ENCODE results near the gene PHF5A. TPM values are rescaled to one million over a fixed set of nuclear protein-coding genes. Genes with fewer than 3 reads are reported as not detected.

The PHF5A gene, protein sequence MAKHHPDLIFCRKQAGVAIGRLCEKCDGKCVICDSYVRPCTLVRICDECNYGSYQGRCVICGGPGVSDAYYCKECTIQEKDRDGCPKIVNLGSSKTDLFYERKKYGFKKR
- 100 to 1,000 TPM; 114 to 117 TPM for total RNA-seq

DNA sequence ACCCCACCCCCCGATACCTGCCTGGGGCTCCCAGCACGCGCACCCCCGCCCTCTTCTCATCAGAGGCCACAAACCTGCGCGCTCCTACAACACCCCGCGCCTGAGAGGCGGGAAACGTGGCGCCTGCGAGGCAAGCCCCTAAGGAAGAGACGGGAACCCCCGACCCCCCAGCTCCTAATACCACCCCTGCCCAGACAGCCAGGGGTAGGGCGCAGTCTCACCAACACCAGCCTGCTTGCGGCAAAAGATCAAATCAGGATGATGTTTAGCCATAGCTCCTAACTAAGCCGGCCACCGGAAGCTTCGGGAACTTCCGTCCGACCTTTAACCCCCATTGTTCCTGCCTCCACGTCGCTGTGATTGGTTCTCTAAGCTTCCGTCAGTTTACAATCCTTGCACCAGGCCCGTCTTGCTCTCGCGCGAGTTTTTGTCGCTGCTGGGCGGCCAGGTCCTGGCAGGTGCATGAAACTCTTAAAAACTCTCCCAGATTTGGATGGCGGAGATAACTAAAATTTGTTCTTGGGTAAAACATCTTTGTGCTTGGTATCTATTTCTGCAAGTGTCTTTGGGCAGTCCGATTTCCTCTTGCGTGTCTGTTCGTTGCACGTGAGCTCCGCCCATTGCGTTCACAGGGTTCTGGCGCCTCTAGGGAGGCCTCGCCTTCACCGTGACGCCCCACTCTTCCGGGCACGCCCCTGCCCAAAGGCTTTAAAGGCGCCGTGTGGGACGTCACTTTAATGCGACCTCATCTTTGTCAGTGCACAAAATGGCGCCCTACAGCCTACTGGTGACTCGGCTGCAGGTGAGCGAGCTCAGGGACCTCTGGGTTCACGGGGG, at the start of gene PHF5A, which contains the start of gene ACO2:
Gene PHF5A (minus strand): TSS at position 312 of the 837 bp plus-strand sequence. CDS start 39 bp downstream, at position 273.
Gene ACO2 (plus strand): TSS at position 737 of the 837 bp plus-strand sequence. CDS start 30 bp downstream, at position 767.
- H3K4me1 Mint-ChIP-seq, result peaks cover 55% of the 10 kb centered on the region

DNA sequence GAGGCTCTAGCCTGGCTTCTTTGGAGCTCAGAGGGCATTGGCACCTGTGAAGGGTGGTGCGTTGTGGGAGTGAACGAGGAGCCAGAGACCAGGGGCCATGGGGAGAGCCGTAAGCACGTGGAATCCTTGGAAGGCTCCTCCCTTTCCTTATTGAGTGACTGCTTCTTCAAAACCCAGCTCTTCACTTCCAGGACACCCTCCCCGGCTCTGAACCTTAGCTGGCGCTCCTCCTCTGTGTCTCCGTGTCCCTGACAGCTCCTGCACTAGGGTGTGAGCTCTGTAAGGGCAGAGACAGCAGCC, 49.5 kb upstream of the PHF5A start:
- no peak overlapping the region for H3K27ac Mint-ChIP-seq

More for the DNA sequence above, at the start of gene PHF5A, which contains the start of gene ACO2:
- peaks cover 28% of the 10 kb centered on the region for H3K36me3 Mint-ChIP-seq
- no peaks in the 10 kb centered on the region for H3K9me3 Mint-ChIP-seq
- H3K4me3 Mint-ChIP-seq, result peak within 1 kb of the TSS; percentile 98
- H3K27ac Mint-ChIP-seq, result peak within 1 kb of the TSS; percentile 98
- H3K27me3 Mint-ChIP-seq, result no peaks in the 10 kb centered on the region
- peak; percentile 97 for DNase-seq

DNA sequence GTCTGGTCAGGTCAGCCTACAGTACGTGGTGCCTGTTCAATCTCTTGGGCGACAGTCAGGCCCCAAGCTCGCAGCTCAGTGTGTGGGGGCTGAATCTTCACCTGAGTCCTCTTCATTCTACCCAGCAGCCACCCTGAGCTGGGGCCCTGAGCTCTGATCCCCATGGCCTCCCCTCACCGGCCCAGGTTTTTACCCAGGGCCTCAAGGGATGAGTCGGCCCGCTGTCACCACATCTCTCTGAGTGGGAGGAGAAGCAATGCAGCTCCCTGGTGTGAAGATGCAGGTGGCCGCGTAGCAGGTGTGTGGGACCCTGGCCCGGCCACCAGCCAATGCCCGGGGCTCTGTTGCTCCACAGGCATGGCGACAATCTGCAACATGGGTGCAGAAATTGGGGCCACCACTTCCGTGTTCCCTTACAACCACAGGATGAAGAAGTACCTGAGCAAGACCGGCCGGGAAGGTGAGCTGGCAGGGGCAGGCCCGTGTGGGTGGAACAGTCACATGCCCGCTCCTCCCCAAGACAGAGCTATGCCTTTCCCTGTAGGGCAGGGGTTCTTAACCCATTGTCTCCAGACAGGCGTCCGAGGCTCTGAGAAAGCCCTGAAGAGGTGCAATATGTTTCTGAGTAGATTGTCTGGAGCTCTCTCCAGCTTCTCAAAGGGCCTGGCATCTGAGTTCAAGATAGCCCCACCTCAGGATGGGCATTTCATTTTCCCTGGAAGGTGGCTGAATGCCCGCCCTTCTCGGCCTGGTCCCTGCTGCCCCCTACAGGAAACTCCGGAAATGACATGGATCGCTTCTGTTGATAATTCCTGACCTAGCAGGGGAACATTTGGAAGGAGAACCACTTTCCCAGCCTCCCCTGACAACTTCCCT, 48.9 kb upstream of the PHF5A start:
- Mint-ChIP-seq H3K27me3 (no peaks in the 10 kb centered on the region), H3K4me3 (no peak overlapping the region), H3K27ac (peak overlapping the region; percentile 62), H3K4me1 (no peaks in the 10 kb centered on the region), H3K9me3 (no peaks in the 10 kb centered on the region), H3K36me3 (no peaks in the 10 kb centered on the region)
- DNase-seq, result no peak

More for the DNA sequence above, 49.5 kb upstream of the PHF5A start:
- Mint-ChIP-seq H3K36me3 (no peaks in the 10 kb centered on the region), H3K4me3 (no peak overlapping the region), H3K27me3 (no peaks in the 10 kb centered on the region), H3K9me3 (no peaks in the 10 kb centered on the region), H3K4me1 (peaks cover 2% of the 10 kb centered on the region)
- no peak for DNase-seq

DNA sequence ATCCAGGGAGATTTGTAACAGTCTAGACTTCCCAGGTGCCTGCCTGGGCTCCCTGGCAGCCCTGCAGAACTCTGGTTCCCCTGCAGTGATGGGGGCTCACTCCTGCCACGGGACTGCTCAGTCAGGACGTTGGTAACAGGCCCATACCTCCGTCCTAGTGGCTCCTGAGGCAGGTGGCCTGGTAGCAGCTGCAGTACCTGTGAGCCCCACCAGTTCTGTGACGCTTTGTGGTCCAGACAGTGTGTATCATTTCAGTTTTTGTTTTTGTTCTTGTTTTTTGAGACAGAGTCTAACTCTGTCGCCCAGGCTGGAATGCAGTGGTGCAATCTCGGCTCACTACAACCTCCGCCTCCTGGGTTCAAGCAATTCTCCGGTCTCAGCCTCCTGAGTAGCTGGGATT, 48.0 kb upstream of the PHF5A start:
- Mint-ChIP-seq H3K4me1 (no peaks in the 10 kb centered on the region), H3K27me3 (no peaks in the 10 kb centered on the region), H3K4me3 (no peak overlapping the region), H3K27ac (no peak overlapping the region), H3K36me3 (no peaks in the 10 kb centered on the region), H3K9me3 (no peaks in the 10 kb centered on the region)
- DNase-seq, result no peak

DNA sequence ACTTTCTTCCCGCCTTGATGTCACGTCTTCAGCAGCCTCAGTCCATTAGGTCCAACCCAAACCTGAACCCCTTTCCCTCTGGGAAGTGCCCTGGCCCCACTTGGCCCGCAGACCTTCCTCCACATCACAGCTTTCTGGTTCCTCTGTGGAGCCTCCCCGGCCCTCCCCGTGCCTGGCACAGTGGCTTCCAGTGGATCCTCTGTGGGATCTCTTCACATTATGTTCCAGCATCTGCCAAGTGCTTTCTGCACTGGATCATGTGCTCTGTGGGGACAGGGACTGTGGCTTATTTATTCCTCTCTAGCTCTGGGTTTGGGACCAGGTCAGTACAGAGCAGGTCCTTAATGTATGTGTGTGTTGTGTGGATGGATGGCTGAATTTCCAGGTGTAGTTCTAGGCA, 44.9 kb upstream of the PHF5A start:
- no peak overlapping the region for H3K4me3 Mint-ChIP-seq
- H3K4me1 Mint-ChIP-seq, result no peaks in the 10 kb centered on the region
- no peaks in the 10 kb centered on the region for H3K36me3 Mint-ChIP-seq
- no peak for DNase-seq
- H3K27ac Mint-ChIP-seq, result no peak overlapping the region
- H3K27me3 Mint-ChIP-seq, result no peaks in the 10 kb centered on the region
- no peaks in the 10 kb centered on the region for H3K9me3 Mint-ChIP-seq

DNA sequence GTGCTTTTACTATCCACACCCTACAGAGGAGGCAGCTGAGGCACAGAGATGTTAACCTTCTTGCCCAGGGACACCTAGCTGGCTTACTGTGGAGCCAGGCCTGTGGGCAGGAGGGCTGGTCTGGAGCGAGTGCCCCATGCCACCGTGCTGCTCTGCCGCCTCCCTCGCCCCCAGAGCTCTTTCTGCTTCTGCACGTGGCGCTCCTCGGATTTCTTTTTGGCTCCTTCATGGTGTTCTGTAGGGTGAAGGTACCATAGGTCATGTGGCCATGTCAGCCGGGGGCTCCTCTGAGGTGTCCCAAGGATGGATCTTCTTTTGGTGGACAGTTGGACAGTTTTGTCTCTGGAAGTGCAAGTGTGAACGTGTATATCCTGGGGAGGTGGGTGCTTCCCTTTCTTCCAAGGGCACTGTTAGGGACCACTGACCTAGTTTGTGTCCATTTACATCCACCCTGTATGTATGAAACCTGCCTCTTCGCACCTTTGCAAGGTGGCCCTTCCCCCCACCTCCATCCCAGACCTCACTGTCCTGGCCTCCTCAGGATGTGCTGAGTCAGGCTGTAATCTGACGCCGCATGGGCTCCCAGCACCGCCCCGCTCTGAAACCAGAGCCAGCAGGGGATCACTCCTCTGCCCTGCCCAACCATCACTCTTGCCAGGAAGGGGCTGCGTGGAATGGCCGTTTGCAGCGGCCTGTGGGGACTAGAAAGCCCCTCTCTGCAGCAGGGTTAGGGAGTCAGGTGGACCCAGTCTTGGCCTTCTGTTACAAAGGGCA, 44.1 kb upstream of the PHF5A start:
- Mint-ChIP-seq H3K4me1 (no peaks in the 10 kb centered on the region), H3K9me3 (no peaks in the 10 kb centered on the region), H3K27me3 (no peaks in the 10 kb centered on the region), H3K36me3 (peaks cover 2% of the 10 kb centered on the region), H3K27ac (no peak overlapping the region), H3K4me3 (no peak overlapping the region)
- no peak for DNase-seq

DNA sequence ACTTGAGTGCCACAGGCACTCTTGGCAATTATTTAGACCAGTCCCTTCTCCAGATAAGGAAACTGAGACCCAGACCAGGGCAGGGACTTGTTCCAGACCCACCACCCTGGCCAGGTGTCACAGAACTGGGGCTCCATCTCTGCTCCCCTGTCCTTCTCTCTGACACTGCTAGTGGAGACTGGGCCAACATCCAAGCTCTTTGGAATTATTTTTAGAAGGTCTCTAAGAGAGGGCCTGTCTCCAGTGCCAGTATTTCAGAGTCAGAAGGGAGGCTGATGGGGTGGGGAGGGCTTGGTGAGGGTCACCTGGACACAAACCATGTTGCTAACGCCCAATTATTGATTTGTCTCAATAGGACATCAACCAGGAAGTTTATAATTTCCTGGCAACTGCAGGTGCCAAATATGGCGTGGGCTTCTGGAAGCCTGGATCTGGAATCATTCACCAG, 43.1 kb upstream of the PHF5A start:
- no peak for DNase-seq
- H3K9me3 Mint-ChIP-seq, result no peaks in the 10 kb centered on the region
- no peak overlapping the region for H3K4me3 Mint-ChIP-seq
- H3K27me3 Mint-ChIP-seq, result no peaks in the 10 kb centered on the region
- no peaks in the 10 kb centered on the region for H3K4me1 Mint-ChIP-seq
- no peak overlapping the region for H3K27ac Mint-ChIP-seq
- H3K36me3 Mint-ChIP-seq, result peaks cover 2% of the 10 kb centered on the region

DNA sequence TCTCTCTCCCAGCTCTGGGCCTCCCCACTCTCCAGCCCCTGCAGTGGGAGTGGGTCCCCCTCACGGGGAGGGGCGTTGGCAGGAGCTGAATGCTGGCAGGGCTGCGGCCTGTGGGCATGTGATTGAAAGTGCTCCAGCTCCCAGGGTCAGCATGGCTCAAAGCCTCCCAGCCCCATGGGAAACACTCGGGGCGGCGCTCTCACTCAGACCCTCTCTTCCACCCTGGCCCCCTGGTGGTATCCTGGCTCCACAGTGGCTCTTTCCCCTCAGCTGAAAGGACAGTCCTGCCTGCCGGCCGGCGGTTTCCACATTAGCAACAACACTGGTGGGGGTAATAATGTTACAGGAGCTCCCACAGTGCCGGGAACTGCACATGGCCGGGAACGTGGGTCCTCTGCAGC, 40.3 kb upstream of the PHF5A start:
- Mint-ChIP-seq H3K27me3 (no peaks in the 10 kb centered on the region), H3K4me1 (no peaks in the 10 kb centered on the region), H3K36me3 (peaks cover 2% of the 10 kb centered on the region), H3K9me3 (no peaks in the 10 kb centered on the region), H3K4me3 (no peak overlapping the region), H3K27ac (no peak overlapping the region)
- no peak for DNase-seq

DNA sequence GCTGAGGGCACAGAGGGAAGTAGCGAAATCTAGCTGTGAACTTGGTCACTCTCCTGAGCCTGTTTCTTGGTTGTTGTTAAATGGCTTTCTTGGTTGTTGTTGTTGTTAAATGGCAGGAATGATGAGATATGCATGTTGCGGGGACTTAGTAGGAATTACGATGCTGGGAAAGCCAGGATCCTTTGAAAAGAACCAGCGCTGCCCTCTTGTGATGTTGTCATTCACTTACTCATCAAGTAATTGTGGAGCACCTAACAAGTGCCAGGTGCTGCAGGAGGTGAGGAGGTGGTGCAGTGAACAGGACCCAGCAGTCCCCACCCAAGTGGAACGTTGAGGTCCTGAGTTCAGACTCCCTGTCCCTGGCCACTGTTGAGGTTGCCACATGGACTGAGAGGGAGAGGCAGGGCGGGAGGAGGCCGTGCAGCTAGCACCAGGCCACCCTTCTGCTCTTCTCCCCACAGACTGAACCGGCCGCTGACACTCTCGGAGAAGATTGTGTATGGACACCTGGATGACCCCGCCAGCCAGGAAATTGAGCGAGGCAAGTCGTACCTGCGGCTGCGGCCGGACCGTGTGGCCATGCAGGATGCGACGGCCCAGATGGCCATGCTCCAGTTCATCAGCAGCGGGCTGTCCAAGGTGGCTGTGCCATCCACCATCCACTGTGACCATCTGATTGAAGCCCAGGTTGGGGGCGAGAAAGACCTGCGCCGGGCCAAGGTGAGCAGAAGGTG, 39.0 kb upstream of the PHF5A start:
- Mint-ChIP-seq H3K4me1 (no peaks in the 10 kb centered on the region), H3K27ac (peak overlapping the region; percentile 21), H3K4me3 (no peak overlapping the region), H3K9me3 (no peaks in the 10 kb centered on the region), H3K36me3 (peaks cover 2% of the 10 kb centered on the region), H3K27me3 (no peaks in the 10 kb centered on the region)
- no peak for DNase-seq

DNA sequence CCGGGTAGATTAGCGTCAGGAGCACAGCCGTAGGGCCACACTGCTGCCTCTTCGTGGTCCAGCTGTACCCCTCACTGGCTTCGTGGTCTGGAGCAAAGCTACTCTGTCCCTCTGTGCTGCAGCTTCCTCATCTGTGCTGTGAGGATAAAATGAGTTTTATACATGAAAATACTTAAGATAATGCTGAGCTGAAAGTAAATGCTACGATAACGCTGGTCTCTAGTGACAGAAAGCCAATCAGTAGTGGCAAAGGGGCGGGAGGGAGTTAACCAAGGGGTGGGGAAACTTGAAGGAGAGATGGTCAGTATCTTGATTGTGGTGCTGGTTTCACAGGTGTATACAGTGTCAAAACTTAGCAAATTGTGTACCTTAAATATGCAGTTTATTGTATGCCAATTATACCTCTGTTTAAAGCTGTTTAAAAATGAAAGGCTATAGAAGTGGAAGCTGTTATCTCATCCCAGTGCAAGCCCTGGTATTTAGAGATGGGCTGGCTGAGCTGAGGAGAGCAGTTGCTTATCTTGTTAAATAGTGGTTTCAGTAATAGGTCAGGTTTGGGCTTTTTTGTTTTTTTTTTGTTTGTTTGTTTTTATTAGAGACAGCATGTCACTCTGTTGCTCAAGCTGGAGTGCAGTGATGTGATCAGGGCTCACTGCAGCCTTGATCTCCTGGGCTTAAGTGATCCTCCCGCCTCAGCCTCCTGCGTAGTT, 37.2 kb upstream of the PHF5A start:
- Mint-ChIP-seq H3K36me3 (peaks cover 11% of the 10 kb centered on the region), H3K27me3 (no peaks in the 10 kb centered on the region), H3K4me1 (no peaks in the 10 kb centered on the region), H3K9me3 (no peaks in the 10 kb centered on the region), H3K4me3 (no peak overlapping the region), H3K27ac (no peak overlapping the region)
- no peak for DNase-seq

DNA sequence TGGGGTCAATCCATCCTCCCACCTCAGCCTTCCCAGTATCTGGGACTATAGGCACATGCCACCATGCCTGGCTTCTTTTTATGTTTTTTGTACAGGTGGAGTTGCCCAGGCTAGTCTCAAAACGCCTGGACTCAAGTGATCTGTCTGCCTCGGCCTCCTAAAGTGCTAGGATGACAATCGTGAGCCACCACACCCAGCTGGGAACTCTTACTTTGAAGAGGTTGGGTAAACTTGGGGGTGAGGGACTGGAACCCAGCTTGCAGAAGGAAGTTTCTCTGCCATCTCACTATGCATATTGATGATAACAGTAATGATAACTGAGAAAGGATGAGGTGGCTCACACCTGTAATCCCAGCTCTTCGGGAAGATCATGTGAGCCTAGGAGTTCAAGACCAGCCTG, 36.3 kb upstream of the PHF5A start:
- H3K4me1 Mint-ChIP-seq, result no peaks in the 10 kb centered on the region
- no peaks in the 10 kb centered on the region for H3K9me3 Mint-ChIP-seq
- DNase-seq, result no peak
- H3K4me3 Mint-ChIP-seq, result no peak overlapping the region
- no peak overlapping the region for H3K27ac Mint-ChIP-seq
- H3K27me3 Mint-ChIP-seq, result no peaks in the 10 kb centered on the region
- H3K36me3 Mint-ChIP-seq, result peaks cover 11% of the 10 kb centered on the region

DNA sequence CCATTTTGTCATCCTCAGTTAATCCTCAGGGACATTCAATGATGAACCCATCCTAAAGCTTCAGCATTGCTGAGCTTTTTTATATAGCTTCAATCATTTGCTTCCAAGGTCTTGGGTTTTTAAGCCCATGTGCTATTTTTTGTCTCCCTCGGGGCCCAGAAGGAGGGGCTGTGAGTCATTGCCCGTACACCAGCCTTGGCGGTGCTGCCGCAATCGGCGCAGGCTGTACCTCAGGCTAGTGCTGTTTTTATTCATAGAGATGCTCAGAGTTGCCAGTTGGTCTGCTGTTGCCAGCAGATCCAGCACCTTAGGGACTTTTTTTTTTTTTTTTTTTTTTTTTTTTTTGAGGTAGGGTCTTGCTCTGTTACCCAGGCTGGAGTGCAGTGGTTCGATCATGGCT, 35.9 kb upstream of the PHF5A start:
- DNase-seq, result no peak
- Mint-ChIP-seq H3K4me1 (no peaks in the 10 kb centered on the region), H3K36me3 (peaks cover 11% of the 10 kb centered on the region), H3K9me3 (no peaks in the 10 kb centered on the region), H3K27ac (no peak overlapping the region), H3K4me3 (no peak overlapping the region), H3K27me3 (no peaks in the 10 kb centered on the region)

DNA sequence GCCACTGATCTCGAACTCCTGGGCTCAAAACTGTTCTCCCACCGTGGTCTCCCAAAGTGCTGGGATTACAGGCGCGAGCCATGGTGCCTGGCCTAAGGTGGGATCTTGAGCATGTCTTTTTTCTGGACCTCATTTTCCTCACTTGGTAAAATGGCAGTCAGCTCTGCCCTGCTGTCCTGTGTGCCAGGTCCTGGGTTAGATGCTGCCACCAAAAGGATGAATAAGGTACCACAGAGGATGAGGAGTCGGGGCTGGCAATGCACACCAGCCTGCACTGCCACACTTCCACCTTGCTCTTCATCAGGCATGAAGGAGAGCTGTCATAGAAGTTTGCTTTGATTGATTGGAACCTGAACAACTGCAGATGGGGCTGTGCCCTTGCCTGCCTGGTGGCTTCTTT, 32.7 kb upstream of the PHF5A start:
- Mint-ChIP-seq H3K27me3 (no peaks in the 10 kb centered on the region), H3K4me3 (no peak overlapping the region), H3K36me3 (peaks cover 10% of the 10 kb centered on the region), H3K4me1 (no peaks in the 10 kb centered on the region), H3K27ac (no peak overlapping the region), H3K9me3 (no peaks in the 10 kb centered on the region)
- no peak for DNase-seq

DNA sequence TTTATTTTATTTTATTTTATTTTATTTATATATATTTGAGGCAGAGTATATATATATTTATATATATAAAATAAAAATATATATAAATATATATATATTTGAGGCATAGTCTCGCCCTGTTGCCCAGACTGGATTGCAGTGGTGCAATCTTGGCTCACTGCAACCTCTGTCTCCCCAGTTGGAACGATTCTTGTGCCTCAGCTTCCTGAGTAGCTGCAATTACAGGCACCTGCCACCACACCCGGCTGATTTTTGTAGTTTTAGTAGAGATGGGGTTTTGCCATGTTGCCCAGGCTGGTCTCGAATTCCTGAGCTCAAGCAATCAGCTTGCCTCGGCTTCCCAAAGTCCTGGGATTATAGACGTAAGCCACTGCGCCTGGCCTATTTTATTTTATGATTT, 31.8 kb upstream of the PHF5A start:
- Mint-ChIP-seq H3K27ac (no peak overlapping the region), H3K4me3 (no peak overlapping the region), H3K27me3 (no peaks in the 10 kb centered on the region), H3K36me3 (peaks cover 10% of the 10 kb centered on the region), H3K9me3 (no peaks in the 10 kb centered on the region), H3K4me1 (no peaks in the 10 kb centered on the region)
- no peak for DNase-seq

Measured in activated naive CD8-positive, alpha-beta T cell treated with anti-CD3 and anti-CD28 coated beads for 36 hours (primary cell).